GM12878 (cell line): ENCODE measurements around the gene CENPP.

Experiments
- ASH2L ChIP-seq: fragments of 300-600, 200-600 bp; sonication (generic); IDR thresholded peaks from 2 replicates; pipeline ENCODE4 v1.6.1; 2017; ENCODE audit warnings: low read depth, mild to moderate bottlenecking, borderline replicate concordance
- BCLAF1 ChIP-seq: fragments of 450-650 bp; IDR thresholded peaks from 2 replicates; pipeline ENCODE4 v1.6.1; 2017; ENCODE audit warnings: antibody characterized with exemption, mild to moderate bottlenecking, moderate library complexity
- GATAD2B ChIP-seq: fragments of 450-650 bp; conservative IDR thresholded peaks from 2 replicates; pipeline ENCODE4 v1.6.1; 2017; ENCODE audit warnings: low read depth, mild to moderate bottlenecking, moderate library complexity
- KDM1A ChIP-seq: fragments of 200-600 bp; sonication (generic); IDR thresholded peaks from 2 replicates; pipeline ENCODE4 v1.6.1; 2016; ENCODE audit warnings: borderline replicate concordance
- NFIC ChIP-seq: IDR thresholded peaks from 2 replicates; pipeline ENCODE4 v1.6.1; 2012; ENCODE audit warnings: low read depth, mild to moderate bottlenecking, inconsistent platforms, low read length, moderate library complexity
- POLR2A ChIP-seq: IDR thresholded peaks from 2 replicates; pipeline ENCODE4 v1.6.1; 2011; ENCODE audit warnings: low read depth, mild to moderate bottlenecking, low read length
- POLR2AphosphoS5 ChIP-seq: IDR thresholded peaks from 2 replicates; pipeline ENCODE4 v1.6.1; 2011; ENCODE audit warnings: mild to moderate bottlenecking, low read length, inconsistent platforms
- RCOR1 ChIP-seq: conservative IDR thresholded peaks from 2 replicates; pipeline ENCODE4 v1.6.1; 2012; ENCODE audit warnings: low read depth, low read length, improper control_type of control experiment
- SMAD5 ChIP-seq: IDR thresholded peaks from 2 replicates; pipeline ENCODE4 v1.6.1; 2016; ENCODE audit warnings: antibody characterized with exemption, low read depth

- TF ChIP-seq POLR2AphosphoS5 (no peak), NFIC (no peak), BCLAF1 (no peak), KDM1A (no peak), ASH2L (no peak), RCOR1 (no peak), GATAD2B (no peak), SMAD5 (no peak), POLR2A (no peak)
These were observed 106.6 kb downstream of the CENPP start for GRCh38 chr9:92432350-92432749.
